HepG2 (cell line): ENCODE results near the gene SCRT2. TPM values are rescaled to one million over a fixed set of nuclear protein-coding genes. Genes with fewer than 3 reads are reported as not detected.

Source experiments
- ADNP ChIP-seq: sonication (generic); formaldehyde crosslinking; IDR thresholded peaks from 2 replicates; pipeline ENCODE4 v1.4.0; 2020; ENCODE audit warnings: missing genetic modification reagents
- CEBPG ChIP-seq: IDR thresholded peaks from 2 replicates; pipeline ENCODE4 v1.6.1; 2016
- FOXP1 ChIP-seq, 2 experiments: fragments of 450-650 bp in 1 of 2; IDR thresholded peaks; 2 replicates each; pipeline ENCODE4 v1.6.1; 2017 to 2018; ENCODE audit warnings: antibody characterized with exemption in 1 of 2
- GATAD1 ChIP-seq: IDR thresholded peaks from 2 replicates; pipeline ENCODE4 v1.6.1; 2016; ENCODE audit warnings: missing genetic modification reagents, missing compliant biosample characterization
- HNRNPK ChIP-seq: fragments of 200-400 bp; formaldehyde crosslinking; IDR thresholded peaks from 2 replicates; pipeline ENCODE4 v1.6.1; 2018; ENCODE audit warnings: low read length, low read depth, moderate library complexity, mild to moderate bottlenecking; ENCODE audit not compliant: poor library complexity, severe bottlenecking
- MXD4 ChIP-seq: IDR thresholded peaks from 2 replicates; pipeline ENCODE4 v1.6.1; 2016; ENCODE audit warnings: mild to moderate bottlenecking, missing biosample characterization, missing genetic modification reagents
- NCOA1 ChIP-seq: sonication (generic); formaldehyde crosslinking; IDR thresholded peaks from 2 replicates; pipeline ENCODE4 v1.9.0; 2021; ENCODE audit warnings: missing genetic modification reagents
- NFRKB ChIP-seq: fragments of 450-650 bp; IDR thresholded peaks from 2 replicates; pipeline ENCODE4 v1.6.1; 2017
- NR2F1 ChIP-seq, 2 experiments: fragments of 450-650 bp in 1 of 2; formaldehyde crosslinking in 1 of 2; IDR thresholded peaks; 2 replicates each; pipeline versions ENCODE4 v1.5.0 to v1.6.1; 2016 to 2020; ENCODE audit warnings: mild to moderate bottlenecking in 1 of 2, missing compliant biosample characterization in 1 of 2, missing genetic modification reagents in 1 of 2, moderate library complexity in 1 of 2
- PCBP1 ChIP-seq: fragments of 200-400 bp; formaldehyde crosslinking; IDR thresholded peaks from 2 replicates; pipeline ENCODE4 v1.6.1; 2017; ENCODE audit warnings: mild to moderate bottlenecking, low read depth, low read length, borderline replicate concordance
- SP4 ChIP-seq: sonication (generic); formaldehyde crosslinking; IDR thresholded peaks from 2 replicates; pipeline ENCODE4 v1.8.1; 2023; ENCODE audit warnings: mild to moderate bottlenecking, missing genetic modification reagents
- ZBTB42 ChIP-seq: sonication (generic); formaldehyde crosslinking; IDR thresholded peaks from 2 replicates; pipeline ENCODE4 v1.5.0; 2020; ENCODE audit warnings: mild to moderate bottlenecking, missing genetic modification reagents
- ZFP36 ChIP-seq: fragments of 150-350 bp; IDR thresholded peaks from 2 replicates; pipeline ENCODE4 v1.6.1; 2018; ENCODE audit warnings: borderline replicate concordance, low read length, low read depth; ENCODE audit not compliant: partially characterized antibody
- ZFX ChIP-seq: sonication (generic); formaldehyde crosslinking; IDR thresholded peaks from 2 replicates; pipeline ENCODE4 v1.4.0; 2020; ENCODE audit warnings: mild to moderate bottlenecking, low read depth, missing genetic modification reagents, moderate library complexity
- ZNF205 ChIP-seq: IDR thresholded peaks from 2 replicates; pipeline ENCODE4 v1.6.1; 2018; ENCODE audit warnings: missing biosample characterization, missing genetic modification reagents
- ZNF644 ChIP-seq: IDR thresholded peaks from 2 replicates; pipeline ENCODE4 v1.6.1; 2016; ENCODE audit warnings: low read depth
- ZNF781 ChIP-seq: sonication (generic); formaldehyde crosslinking; IDR thresholded peaks from 2 replicates; pipeline ENCODE4 v1.5.1; 2020; ENCODE audit warnings: borderline replicate concordance, mild to moderate bottlenecking, missing genetic modification reagents; ENCODE audit errors: not compliant biosample characterization
- ZSCAN29 ChIP-seq: sonication (generic); formaldehyde crosslinking; conservative IDR thresholded peaks from 2 replicates; pipeline ENCODE4 v1.4.0; 2020; ENCODE audit warnings: mild to moderate bottlenecking, missing genetic modification reagents
- polyA plus RNA-seq, 8 experiments: library from polyadenylated mRNA; depleted of rRNA in 3 of 8; stranded (reverse) in 7 of 8; unstranded in 1 of 8; fragments of >200 nt; fragmentation: Illumina TruSeq in 4 of 8; extraction: Trizol in 4 of 8; gene quantifications; 2 replicates each; pipeline versions ENCODE4 v1.2.1 to v1.2.3, GENCODE V29; 2011 to 2016; ENCODE audit warnings: low read depth in 4 of 8, missing spikeins in 1 of 8, mixed read lengths in 1 of 8; ENCODE audit not compliant: insufficient read depth in 1 of 8
- total RNA-seq, 5 experiments: library from RNA; depleted of rRNA; stranded (reverse); fragments of >200 nt; fragmentation: Illumina TruSeq; extraction: Trizol; gene quantifications; 2 replicates each; pipeline ENCODE4 v1.2.3, GENCODE V29; 2016; ENCODE audit warnings: low read depth in 1 of 5
- TF ChIP-seq, protein P1 (sequence below): sonication (generic); formaldehyde crosslinking; IDR thresholded peaks from one replicate; pipeline ENCODE4 v1.5.1; 2020; ENCODE audit warnings: mild to moderate bottlenecking, missing genetic modification reagents; ENCODE audit errors: not compliant biosample characterization

The SCRT2 gene
- total and polyA plus RNA-seq, 2 of the 13 experiments (the other 11 are each of a cell fraction or from before 2014, with no cell fraction given) = not detected

DNA sequence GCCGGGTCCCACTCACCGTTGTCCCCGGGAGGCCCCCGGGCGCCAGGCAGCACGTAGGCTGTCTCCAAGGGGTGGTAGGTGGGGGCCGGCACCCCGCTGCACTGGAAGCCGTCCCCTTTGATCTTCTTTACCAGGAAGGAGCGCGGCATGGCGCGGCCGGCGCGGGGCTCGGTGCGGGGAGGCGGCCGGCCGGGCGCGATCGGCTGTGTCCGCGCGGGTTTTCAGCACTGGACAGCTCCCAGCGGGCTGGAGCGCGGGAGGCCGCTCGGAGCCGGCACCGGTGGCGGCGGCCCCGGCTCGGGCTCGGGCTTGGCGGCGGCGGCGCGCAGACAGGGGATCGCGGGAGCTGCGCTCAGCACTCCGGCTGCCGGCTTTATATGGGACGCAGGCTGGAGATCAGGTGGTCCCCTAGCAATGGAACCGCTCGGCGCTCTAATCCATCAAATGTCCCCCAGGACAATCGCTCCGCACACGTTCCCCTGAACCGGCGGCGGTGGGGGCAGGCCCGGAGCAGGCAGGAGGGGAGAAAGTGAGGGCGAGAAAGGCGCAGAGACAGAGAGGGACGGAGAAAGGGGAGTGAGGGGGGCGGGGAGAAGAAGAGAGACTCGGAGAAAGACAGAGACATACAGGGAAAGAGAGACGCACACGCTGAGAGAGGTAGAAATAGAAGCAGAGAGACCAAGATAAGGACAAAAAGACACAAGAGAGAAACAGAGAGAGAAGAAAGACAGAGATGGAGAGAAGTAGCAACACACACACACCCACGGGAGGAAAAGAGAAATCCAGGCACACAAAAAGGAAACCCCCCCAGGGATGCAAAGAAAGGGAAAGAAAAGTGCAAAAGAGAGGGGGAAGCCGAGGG, at the start of gene SCRT2 (continued):
- TF ChIP-seq, protein P1, sequence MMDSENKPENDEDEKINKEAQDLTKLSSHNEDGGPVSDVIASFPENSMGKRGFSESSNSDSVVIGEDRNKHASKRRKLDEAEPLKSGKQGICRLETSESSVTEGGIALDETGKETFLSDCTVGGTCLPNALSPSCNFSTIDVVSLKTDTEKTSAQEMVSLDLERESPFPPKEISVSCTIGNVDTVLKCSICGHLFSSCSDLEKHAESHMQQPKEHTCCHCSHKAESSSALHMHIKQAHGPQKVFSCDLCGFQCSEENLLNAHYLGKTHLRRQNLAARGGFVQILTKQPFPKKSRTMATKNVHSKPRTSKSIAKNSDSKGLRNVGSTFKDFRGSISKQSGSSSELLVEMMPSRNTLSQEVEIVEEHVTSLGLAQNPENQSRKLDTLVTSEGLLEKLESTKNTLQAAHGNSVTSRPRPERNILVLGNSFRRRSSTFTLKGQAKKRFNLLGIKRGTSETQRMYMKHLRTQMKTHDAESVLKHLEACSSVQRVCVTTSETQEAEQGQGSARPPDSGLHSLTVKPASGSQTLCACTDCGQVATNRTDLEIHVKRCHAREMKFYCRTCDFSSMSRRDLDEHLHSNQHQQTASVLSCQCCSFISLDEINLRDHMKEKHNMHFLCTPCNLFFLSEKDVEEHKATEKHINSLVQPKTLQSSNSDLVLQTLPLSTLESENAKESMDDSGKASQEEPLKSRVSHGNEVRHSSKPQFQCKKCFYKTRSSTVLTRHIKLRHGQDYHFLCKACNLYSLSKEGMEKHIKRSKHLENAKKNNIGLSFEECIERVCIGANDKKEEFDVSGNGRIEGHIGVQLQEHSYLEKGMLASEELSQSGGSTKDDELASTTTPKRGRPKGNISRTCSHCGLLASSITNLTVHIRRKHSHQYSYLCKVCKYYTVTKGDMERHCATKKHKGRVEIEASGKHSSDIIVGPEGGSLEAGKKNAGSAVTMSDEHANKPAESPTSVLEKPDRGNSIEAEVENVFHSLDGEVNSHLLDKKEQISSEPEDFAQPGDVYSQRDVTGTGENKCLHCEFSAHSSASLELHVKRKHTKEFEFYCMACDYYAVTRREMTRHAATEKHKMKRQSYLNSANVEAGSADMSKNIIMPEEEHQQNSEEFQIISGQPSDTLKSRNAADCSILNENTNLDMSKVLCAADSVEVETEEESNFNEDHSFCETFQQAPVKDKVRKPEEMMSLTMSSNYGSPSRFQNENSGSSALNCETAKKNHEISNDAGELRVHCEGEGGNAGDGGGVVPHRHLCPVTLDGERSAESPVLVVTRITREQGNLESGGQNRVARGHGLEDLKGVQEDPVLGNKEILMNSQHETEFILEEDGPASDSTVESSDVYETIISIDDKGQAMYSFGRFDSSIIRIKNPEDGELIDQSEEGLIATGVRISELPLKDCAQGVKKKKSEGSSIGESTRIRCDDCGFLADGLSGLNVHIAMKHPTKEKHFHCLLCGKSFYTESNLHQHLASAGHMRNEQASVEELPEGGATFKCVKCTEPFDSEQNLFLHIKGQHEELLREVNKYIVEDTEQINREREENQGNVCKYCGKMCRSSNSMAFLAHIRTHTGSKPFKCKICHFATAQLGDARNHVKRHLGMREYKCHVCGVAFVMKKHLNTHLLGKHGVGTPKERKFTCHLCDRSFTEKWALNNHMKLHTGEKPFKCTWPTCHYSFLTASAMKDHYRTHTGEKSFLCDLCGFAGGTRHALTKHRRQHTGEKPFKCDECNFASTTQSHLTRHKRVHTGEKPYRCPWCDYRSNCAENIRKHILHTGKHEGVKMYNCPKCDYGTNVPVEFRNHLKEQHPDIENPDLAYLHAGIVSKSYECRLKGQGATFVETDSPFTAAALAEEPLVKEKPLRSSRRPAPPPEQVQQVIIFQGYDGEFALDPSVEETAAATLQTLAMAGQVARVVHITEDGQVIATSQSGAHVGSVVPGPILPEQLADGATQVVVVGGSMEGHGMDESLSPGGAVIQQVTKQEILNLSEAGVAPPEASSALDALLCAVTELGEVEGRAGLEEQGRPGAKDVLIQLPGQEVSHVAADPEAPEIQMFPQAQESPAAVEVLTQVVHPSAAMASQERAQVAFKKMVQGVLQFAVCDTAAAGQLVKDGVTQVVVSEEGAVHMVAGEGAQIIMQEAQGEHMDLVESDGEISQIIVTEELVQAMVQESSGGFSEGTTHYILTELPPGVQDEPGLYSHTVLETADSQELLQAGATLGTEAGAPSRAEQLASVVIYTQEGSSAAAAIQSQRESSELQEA (CRISPR knock-in tag) = peak; percentile 85
- 0 out of 2 replicates have a peak, but pooled peaks have one; percentile 16 for TF ChIP-seq FOXP1 (IDR thresholded peaks at IDR 0.05)
- TF ChIP-seq FOXP1 (CRISPR knock-in tag; IDR thresholded peaks at IDR 0.05) = no peak
- TF ChIP-seq ZFP36 = no peak
- TF ChIP-seq MXD4 (CRISPR knock-in tag) = peak; percentile 95; the same call in 1 of the 2 replicates
- TF ChIP-seq ADNP = no peak
- peak; percentile 72 for TF ChIP-seq HNRNPK
- no peak for TF ChIP-seq CEBPG (CRISPR knock-in tag)
- no peak for TF ChIP-seq NCOA1 (CRISPR knock-in tag)
- TF ChIP-seq PCBP1 = no peak
- TF ChIP-seq ZSCAN29 (CRISPR knock-in tag) = peak; percentile 67; the same call in 1 of the 2 replicates
- peak; percentile 87; the same call in 1 of the 2 replicates for TF ChIP-seq ZNF205
- no peak for TF ChIP-seq NFRKB
- peak; percentile 66 for TF ChIP-seq ZFX (CRISPR knock-in tag)
- peak; percentile 44; the same call in 1 of the 2 replicates for TF ChIP-seq GATAD1
- peak; percentile 38 for TF ChIP-seq ZNF781 (CRISPR knock-in tag)
- TF ChIP-seq ZNF644 = 0 out of 2 replicates have a peak, but pooled peaks have one; percentile 50
- no peak for TF ChIP-seq NR2F1 (CRISPR knock-in tag; IDR thresholded peaks at IDR 0.05)
- TF ChIP-seq ZBTB42 = peak; percentile 53; the same call in 1 of the 2 replicates
- TF ChIP-seq SP4 = peak; percentile 89; the same call in 1 of the 2 replicates
